GM19328 (cell line): ENCODE results near the gene NOXA1.

Experiments
- ATAC-seq: cut with Tn5 transposase; IDR thresholded peaks from one replicate; pipeline ENCODE4 v1.9.1; 2021; ENCODE audit warnings: mild to moderate bottlenecking, moderate library complexity; ENCODE audit not compliant: unreplicated experiment

The NOXA1 gene

GRCh38 chr9:137482094-137482781, 59.0 kb downstream of the NOXA1 start:
- ATAC-seq, result no peak
